HG02970 (cell line): ENCODE data around the gene KRT37.
"Not testable (repeated sequence)": the region's sequence is repeated elsewhere in the genome, so short reads cannot be mapped to it uniquely, and the experiment has no call there.

Source experiments
- ATAC-seq: cut with Tn5 transposase; IDR thresholded peaks from one replicate; pipeline ENCODE4 v1.9.1; 2021; ENCODE audit warnings: mild to moderate bottlenecking, moderate library complexity, moderate number of reproducible peaks; ENCODE audit not compliant: unreplicated experiment, low FRiP score

Gene KRT37

GRCh38 chr17:41381943-41382342 lies 42.4 kb downstream of the KRT37 start, which contains the start of gene KRT34:
TSS of gene KRT34 (minus strand) at chr17:41382306. CDS start at chr17:41382246, 60 bp downstream.
- not testable (repeated sequence) for ATAC-seq

GRCh38 chr17:41380091-41380490 lies 44.3 kb downstream of the KRT37 start:
- ATAC-seq: not testable (repeated sequence)

GRCh38 chr17:41377546-41377945 lies 46.8 kb downstream of the KRT37 start:
- ATAC-seq: no peak
